K562 (cell line): Measurements from ENCODE around the gene STRN3.
"Not testable (repeated sequence)": the region's sequence is repeated elsewhere in the genome, so short reads cannot be mapped to it uniquely, and the experiment has no call there.

ENCODE experiments used
- CHD4 ChIP-seq: fragments of 200-600 bp; sonication (generic); IDR thresholded peaks from 3 replicates; pipeline ENCODE4 v1.6.1; 2012; ENCODE audit warnings: low read depth, mild to moderate bottlenecking, mixed read lengths, low read length, inconsistent platforms; ENCODE audit not compliant: insufficient read depth, insufficient replicate concordance, poor library complexity, severe bottlenecking
- ZNF561 ChIP-seq: fragments of 450-650 bp; formaldehyde crosslinking; conservative IDR thresholded peaks from 2 replicates; pipeline ENCODE4 v1.4.0; 2020; ENCODE audit warnings: mild to moderate bottlenecking, moderate library complexity
- ZSCAN29 ChIP-seq: fragments of 450-650 bp; IDR thresholded peaks from 2 replicates; pipeline ENCODE4 v1.6.1; 2017
- TF ChIP-seq, protein P1 (sequence below), 2 experiments: fragments of 150-350 bp in 1 of 2; IDR thresholded peaks; 2 replicates each; pipeline ENCODE4 v1.6.1; 2012 to 2016; ENCODE audit warnings: low read depth in 2 of 2, low read length in 2 of 2, mild to moderate bottlenecking in 1 of 2, moderate library complexity in 1 of 2

DNA sequence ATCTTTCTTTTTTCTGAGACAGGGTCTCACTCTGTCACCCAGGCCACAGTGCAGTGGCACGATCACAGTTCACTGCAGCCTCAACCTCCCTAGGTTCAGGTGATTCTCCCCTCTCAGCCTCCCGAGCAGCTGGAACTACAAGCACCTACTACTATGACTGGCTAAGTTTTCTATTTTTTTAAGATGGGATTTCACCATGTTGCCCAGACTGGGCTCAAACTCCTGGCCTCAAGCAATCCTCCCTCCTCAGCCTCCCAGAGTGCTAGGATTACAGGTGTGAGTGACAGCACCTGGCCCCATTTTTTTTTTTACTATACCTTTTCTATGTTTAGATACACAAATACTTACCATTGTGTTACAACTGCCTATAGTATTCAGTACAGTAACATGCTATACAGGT lies 63.6 kb downstream of the STRN3 start:
- TF ChIP-seq CHD4, ZNF561, ZSCAN29: not testable (repeated sequence)
- TF ChIP-seq, protein P1, sequence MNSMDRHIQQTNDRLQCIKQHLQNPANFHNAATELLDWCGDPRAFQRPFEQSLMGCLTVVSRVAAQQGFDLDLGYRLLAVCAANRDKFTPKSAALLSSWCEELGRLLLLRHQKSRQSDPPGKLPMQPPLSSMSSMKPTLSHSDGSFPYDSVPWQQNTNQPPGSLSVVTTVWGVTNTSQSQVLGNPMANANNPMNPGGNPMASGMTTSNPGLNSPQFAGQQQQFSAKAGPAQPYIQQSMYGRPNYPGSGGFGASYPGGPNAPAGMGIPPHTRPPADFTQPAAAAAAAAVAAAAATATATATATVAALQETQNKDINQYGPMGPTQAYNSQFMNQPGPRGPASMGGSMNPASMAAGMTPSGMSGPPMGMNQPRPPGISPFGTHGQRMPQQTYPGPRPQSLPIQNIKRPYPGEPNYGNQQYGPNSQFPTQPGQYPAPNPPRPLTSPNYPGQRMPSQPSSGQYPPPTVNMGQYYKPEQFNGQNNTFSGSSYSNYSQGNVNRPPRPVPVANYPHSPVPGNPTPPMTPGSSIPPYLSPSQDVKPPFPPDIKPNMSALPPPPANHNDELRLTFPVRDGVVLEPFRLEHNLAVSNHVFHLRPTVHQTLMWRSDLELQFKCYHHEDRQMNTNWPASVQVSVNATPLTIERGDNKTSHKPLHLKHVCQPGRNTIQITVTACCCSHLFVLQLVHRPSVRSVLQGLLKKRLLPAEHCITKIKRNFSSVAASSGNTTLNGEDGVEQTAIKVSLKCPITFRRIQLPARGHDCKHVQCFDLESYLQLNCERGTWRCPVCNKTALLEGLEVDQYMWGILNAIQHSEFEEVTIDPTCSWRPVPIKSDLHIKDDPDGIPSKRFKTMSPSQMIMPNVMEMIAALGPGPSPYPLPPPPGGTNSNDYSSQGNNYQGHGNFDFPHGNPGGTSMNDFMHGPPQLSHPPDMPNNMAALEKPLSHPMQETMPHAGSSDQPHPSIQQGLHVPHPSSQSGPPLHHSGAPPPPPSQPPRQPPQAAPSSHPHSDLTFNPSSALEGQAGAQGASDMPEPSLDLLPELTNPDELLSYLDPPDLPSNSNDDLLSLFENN (IDR thresholded peaks at IDR 0.05; ENCODE audit: low read depth in 2 of 2, low read length in 2 of 2) = not testable (repeated sequence)
